ENCODE measurements around the gene MTF1. TPM values are rescaled to one million over a fixed set of nuclear protein-coding genes. Genes with fewer than 3 reads are reported as not detected.
A peak's percentile ranks its signal among the peaks of the same experiment; 100 is the strongest.

MTF1 gene
- total RNA-seq, 4 donors from 2014 or later, result 6.1 to 9.0 (median 7.8) TPM

- H3K27ac ChIP-seq, result peak overlapping the region; percentile 82 to 98 (median 92)
- peak overlapping the region; percentile 75 to 100 (median 90) for H3K4me3 ChIP-seq
- peaks cover 0 to 63% (median 4%) of the 10 kb centered on the region in 3 donors for H3K36me3 ChIP-seq
- DNase-seq (ENCODE audit: low spot score in 2 of 2), result no peak
- TF ChIP-seq POLR2A (IDR thresholded peaks at IDR 0.05) (no peak), CTCF (IDR thresholded peaks at IDR 0.05) (no peak), EP300 (IDR thresholded peaks at IDR 0.05) (no peak)
- no peaks in the 10 kb centered on the region for H3K27me3 ChIP-seq
- 2% methylated on average over 21 of the region's 21 CpGs for WGBS, 2 donors
- H3K4me1 ChIP-seq, result peaks cover 0 to 57% (median 20%) of the 10 kb centered on the region in 4 donors
- no peaks in the 10 kb centered on the region for H3K9me3 ChIP-seq
These were observed 373 bp downstream of the MTF1 start for GRCh38 chr1:37858931-37859506.

GRCh38 chr1:37854406-37854805 lies 5.0 kb downstream of the MTF1 start:
- peaks cover 0 to 92% (median 22%) of the 10 kb centered on the region in 4 donors for H3K4me1 ChIP-seq
- WGBS, 2 donors, result 95% methylated on average over 6 of the region's 6 CpGs
- H3K27me3 ChIP-seq, result no peaks in the 10 kb centered on the region
- no peak overlapping the region for H3K4me3 ChIP-seq
- DNase-seq (ENCODE audit: low spot score in 2 of 2), result no peak
- TF ChIP-seq CTCF (IDR thresholded peaks at IDR 0.05) (no peak), POLR2A (IDR thresholded peaks at IDR 0.05) (no peak), EP300 (IDR thresholded peaks at IDR 0.05) (no peak)
- H3K36me3 ChIP-seq, result peaks cover 0 to 41% (median 0%) of the 10 kb centered on the region in 3 donors
- no peak overlapping the region for H3K27ac ChIP-seq
- no peaks in the 10 kb centered on the region for H3K9me3 ChIP-seq

GRCh38 chr1:37853157-37853556 lies 6.2 kb downstream of the MTF1 start:
- DNase-seq (ENCODE audit: low spot score in 2 of 2), result no peak
- Histone ChIP-seq H3K36me3 (peaks cover 0 to 41% (median 0%) of the 10 kb centered on the region in 3 donors), H3K4me3 (no peak overlapping the region), H3K27me3 (no peaks in the 10 kb centered on the region), H3K4me1 (peaks cover 0 to 94% (median 17%) of the 10 kb centered on the region in 4 donors), H3K27ac (no peak overlapping the region), H3K9me3 (no peaks in the 10 kb centered on the region)
- no peak for TF ChIP-seq CTCF (IDR thresholded peaks at IDR 0.05)
- TF ChIP-seq POLR2A (IDR thresholded peaks at IDR 0.05), result no peak
- no peak for TF ChIP-seq EP300 (IDR thresholded peaks at IDR 0.05)

GRCh38 chr1:37851782-37852210 lies 7.6 kb downstream of the MTF1 start:
- WGBS, 2 donors, result 75 to 76% methylated on average over 2 of the region's 2 CpGs
- no peak for DNase-seq (ENCODE audit: low spot score in 2 of 2)
- peaks cover 0 to 90% (median 14%) of the 10 kb centered on the region in 4 donors for H3K4me1 ChIP-seq
- H3K27me3 ChIP-seq, result no peaks in the 10 kb centered on the region
- H3K36me3 ChIP-seq, result peaks cover 0 to 39% (median 0%) of the 10 kb centered on the region in 3 donors
- H3K4me3 ChIP-seq, result no peak overlapping the region
- no peaks in the 10 kb centered on the region for H3K9me3 ChIP-seq
- no peak overlapping the region for H3K27ac ChIP-seq
- TF ChIP-seq EP300 (IDR thresholded peaks at IDR 0.05) (no peak), POLR2A (IDR thresholded peaks at IDR 0.05) (no peak), CTCF (IDR thresholded peaks at IDR 0.05) (no peak)

GRCh38 chr1:37851262-37851661 lies 8.1 kb downstream of the MTF1 start:
- Histone ChIP-seq H3K9me3 (no peaks in the 10 kb centered on the region), H3K36me3 (peaks cover 0 to 34% (median 0%) of the 10 kb centered on the region in 3 donors), H3K27me3 (no peaks in the 10 kb centered on the region), H3K27ac (no peak overlapping the region), H3K4me1 (peaks cover 0 to 90% (median 13%) of the 10 kb centered on the region in 4 donors), H3K4me3 (no peak overlapping the region)
- TF ChIP-seq CTCF (IDR thresholded peaks at IDR 0.05) (no peak), POLR2A (IDR thresholded peaks at IDR 0.05) (no peak), EP300 (IDR thresholded peaks at IDR 0.05) (no peak)
- no peak for DNase-seq (ENCODE audit: low spot score in 2 of 2)

Data from tibial nerve (tissue), 4 donors.